Body of pancreas (tissue), 4 donors: Measurements from ENCODE around the gene BMPR1B. TPM values are rescaled to one million over a fixed set of nuclear protein-coding genes. Genes with fewer than 3 reads are reported as not detected.
A peak's percentile ranks its signal among the peaks of the same experiment; 100 is the strongest.

ENCODE experiments used
- ATAC-seq: fragments of 150-250 bp; one replicate; pipeline ENCODE4 v1.9.1; 2016
- DNase-seq, 4 donors: peaks; one replicate each; pipeline ENCODE4 v3.0.0-alpha.2; 2019
- H3K27ac ChIP-seq, 4 donors: fragments of 200-600 bp; sonication (generic); 1 replicate in 3 of 4; 2 replicates in 1 of 4; pipeline versions ENCODE4 v1.5.1 to v1.6.1; 2016 to 2019; ENCODE audit warnings: mild to moderate bottlenecking in 1 of 4, mixed read lengths in 1 of 4, moderate library complexity in 1 of 4
- H3K27me3 ChIP-seq, 2 donors: fragments of 200-600 bp; sonication (generic); one replicate each; pipeline ENCODE4 v1.6.0; 2016; ENCODE audit warnings: mild to moderate bottlenecking in 1 of 2
- H3K36me3 ChIP-seq, 2 donors: fragments of 200-600 bp; sonication (generic); replicated peaks in 1 of 2; 2 replicates each; pipeline ENCODE4 v1.5.1; 2016; ENCODE audit warnings: low read depth in 2 of 2; ENCODE audit not compliant: insufficient read depth in 1 of 2
- H3K4me1 ChIP-seq: fragments of 200-600 bp; sonication (generic); one replicate; pipeline ENCODE4 v1.6.0; 2016
- H3K4me3 ChIP-seq, 2 donors: fragments of 200-600 bp; sonication (generic); 1 replicate in 1 of 2; 2 replicates in 1 of 2; pipeline ENCODE4 v1.5.1; 2016 to 2019
- H3K9me3 ChIP-seq, 3 donors: fragments of 200-600 bp; sonication (generic); 1 replicate in 2 of 3; 2 replicates in 1 of 3; pipeline ENCODE4 v1.5.1; 2016
- CTCF ChIP-seq, 7 experiments: fragments of 450-650 bp in 4 of 7; fragments of 200-600 bp in 3 of 7; sonication (generic) in 3 of 7; IDR thresholded peaks; one replicate each; pipeline ENCODE4 v1.5.1; 2016 to 2019; ENCODE audit warnings: antibody characterized with exemption in 7 of 7
- POLR2A ChIP-seq, 3 donors: fragments of 450-650 bp; IDR thresholded peaks; one replicate each; pipeline ENCODE4 v1.6.1; 2016; ENCODE audit warnings: antibody characterized with exemption in 3 of 3, mild to moderate bottlenecking in 2 of 3
- WGBS, 2 donors: methylation state at CpG; one replicate each; pipeline ENCODE4 v1.1.5; 2017; 5-methylcytosine and 5-hydroxymethylcytosine counted together
- intact Hi-C: fragments of 100-400 bp; cut with DNase I; formaldehyde crosslinking; loops from one replicate; pipeline ENCODE4 v1.15.1; 2023
- total RNA-seq, 2 donors: library from RNA; depleted of rRNA; stranded (reverse); fragments of >200 nt; gene quantifications; one replicate each; pipeline ENCODE4 v1.1.0, GENCODE V29; 2016

BMPR1B gene
- total RNA-seq, 2 donors from 2014 or later: 0.99 to 1.3 TPM

GRCh38 chr4:95049551-95050233 lies 291.9 kb downstream of the BMPR1B start:
- Histone ChIP-seq H3K27ac (no peak overlapping the region), H3K4me3 (no peak overlapping the region), H3K9me3 (no peaks in the 10 kb centered on the region), H3K27me3 (no peaks in the 10 kb centered on the region), H3K36me3 (no peaks in the 10 kb centered on the region), H3K4me1 (no peaks in the 10 kb centered on the region)
- DNase-seq (no peak), ATAC-seq (no peak)
- WGBS, 2 donors: 73 to 77% methylated on average over 2 of the region's 2 CpGs
- TF ChIP-seq CTCF (IDR thresholded peaks at IDR 0.05): no peak
- no peak for TF ChIP-seq POLR2A (IDR thresholded peaks at IDR 0.05)
- intact Hi-C loops: no loop called here

- Histone ChIP-seq H3K36me3 (no peaks in the 10 kb centered on the region), H3K4me3 (no peak overlapping the region), H3K9me3 (no peaks in the 10 kb centered on the region), H3K27me3 (no peaks in the 10 kb centered on the region), H3K4me1 (no peaks in the 10 kb centered on the region), H3K27ac (no peak overlapping the region)
- DNase-seq (peak in 1 of 4 donors; percentile 7), ATAC-seq (no peak)
- no peak for TF ChIP-seq POLR2A (IDR thresholded peaks at IDR 0.05)
- TF ChIP-seq CTCF (IDR thresholded peaks at IDR 0.05): no peak
- WGBS, 2 donors: 33 to 40% methylated on average over 13 of the region's 13 CpGs
- intact Hi-C loops: no loop called here
These were observed 293.4 kb downstream of the BMPR1B start for GRCh38 chr4:95050980-95051701.

GRCh38 chr4:95051702-95052020 lies 293.9 kb downstream of the BMPR1B start:
- 41 to 42% methylated on average over 2 of the region's 2 CpGs for WGBS, 2 donors
- ATAC-seq: no peak
- no peak overlapping the region for H3K4me3 ChIP-seq

GRCh38 chr4:95058991-95059390 lies 301.2 kb downstream of the BMPR1B start:
- DNase-seq: no peak
- Histone ChIP-seq H3K27me3 (no peaks in the 10 kb centered on the region), H3K27ac (no peak overlapping the region), H3K9me3 (no peaks in the 10 kb centered on the region), H3K4me3 (no peak overlapping the region), H3K36me3 (no peaks in the 10 kb centered on the region), H3K4me1 (no peaks in the 10 kb centered on the region)
- ATAC-seq: no peak
- WGBS, 2 donors: 79 to 84% methylated on average over 1 of the region's 1 CpG
- no peak for TF ChIP-seq CTCF (IDR thresholded peaks at IDR 0.05)
- TF ChIP-seq POLR2A (IDR thresholded peaks at IDR 0.05): no peak
- intact Hi-C loops: no loop called here

More at GRCh38 chr4:95051702-95052020, 293.9 kb downstream of the BMPR1B start:
- intact Hi-C loops: no loop called here
- Histone ChIP-seq H3K27ac (no peak overlapping the region), H3K9me3 (no peaks in the 10 kb centered on the region), H3K27me3 (no peaks in the 10 kb centered on the region), H3K4me1 (no peaks in the 10 kb centered on the region), H3K36me3 (no peaks in the 10 kb centered on the region)
- no peak for TF ChIP-seq CTCF (IDR thresholded peaks at IDR 0.05)
- no peak for TF ChIP-seq POLR2A (IDR thresholded peaks at IDR 0.05)
- no peak for DNase-seq
